ENCODE measurements around the gene SCMH1.

DNA sequence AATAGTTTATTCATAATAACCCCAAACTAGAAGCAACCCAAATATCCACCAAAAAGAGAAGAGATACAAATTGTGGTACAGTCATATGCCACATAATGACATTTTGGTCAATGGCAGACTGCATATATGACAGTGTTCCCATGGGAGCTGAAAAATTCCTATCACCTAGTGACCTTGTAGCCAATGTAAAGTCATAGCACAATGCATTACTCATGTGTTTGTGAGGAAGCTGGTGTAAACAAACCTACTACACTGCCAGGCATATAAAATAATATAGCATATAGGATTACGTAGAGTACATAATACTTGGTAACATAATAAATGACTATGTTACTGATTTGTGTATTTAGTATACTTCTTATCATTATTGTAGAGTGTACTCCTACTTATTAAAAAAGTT, 191.1 kb downstream of the SCMH1 start:
- TF ChIP-seq, protein P1, sequence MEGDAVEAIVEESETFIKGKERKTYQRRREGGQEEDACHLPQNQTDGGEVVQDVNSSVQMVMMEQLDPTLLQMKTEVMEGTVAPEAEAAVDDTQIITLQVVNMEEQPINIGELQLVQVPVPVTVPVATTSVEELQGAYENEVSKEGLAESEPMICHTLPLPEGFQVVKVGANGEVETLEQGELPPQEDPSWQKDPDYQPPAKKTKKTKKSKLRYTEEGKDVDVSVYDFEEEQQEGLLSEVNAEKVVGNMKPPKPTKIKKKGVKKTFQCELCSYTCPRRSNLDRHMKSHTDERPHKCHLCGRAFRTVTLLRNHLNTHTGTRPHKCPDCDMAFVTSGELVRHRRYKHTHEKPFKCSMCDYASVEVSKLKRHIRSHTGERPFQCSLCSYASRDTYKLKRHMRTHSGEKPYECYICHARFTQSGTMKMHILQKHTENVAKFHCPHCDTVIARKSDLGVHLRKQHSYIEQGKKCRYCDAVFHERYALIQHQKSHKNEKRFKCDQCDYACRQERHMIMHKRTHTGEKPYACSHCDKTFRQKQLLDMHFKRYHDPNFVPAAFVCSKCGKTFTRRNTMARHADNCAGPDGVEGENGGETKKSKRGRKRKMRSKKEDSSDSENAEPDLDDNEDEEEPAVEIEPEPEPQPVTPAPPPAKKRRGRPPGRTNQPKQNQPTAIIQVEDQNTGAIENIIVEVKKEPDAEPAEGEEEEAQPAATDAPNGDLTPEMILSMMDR (IDR thresholded peaks at IDR 0.05), result no peak
- TF ChIP-seq POLR2A (IDR thresholded peaks at IDR 0.05), result no peak
